Activated effector memory CD4-positive, alpha-beta T cell treated with Interleukin-2 at 50 U/mL for 16 hours (primary cell): ENCODE data around the gene DEPP1.
A peak's percentile ranks its signal among the peaks of the same experiment; 100 is the strongest.

ENCODE experiments used
- DNase-seq: peaks from one replicate; pipeline ENCODE4 v3.0.0-alpha.2; 2020

Gene DEPP1

GRCh38 chr10:44977287-44978212 is 1.1 kb downstream of the DEPP1 start:
- DNase-seq: no peak

GRCh38 chr10:44976352-44977198 is 2.0 kb downstream of the DEPP1 start:
- DNase-seq: no peak

DNA sequence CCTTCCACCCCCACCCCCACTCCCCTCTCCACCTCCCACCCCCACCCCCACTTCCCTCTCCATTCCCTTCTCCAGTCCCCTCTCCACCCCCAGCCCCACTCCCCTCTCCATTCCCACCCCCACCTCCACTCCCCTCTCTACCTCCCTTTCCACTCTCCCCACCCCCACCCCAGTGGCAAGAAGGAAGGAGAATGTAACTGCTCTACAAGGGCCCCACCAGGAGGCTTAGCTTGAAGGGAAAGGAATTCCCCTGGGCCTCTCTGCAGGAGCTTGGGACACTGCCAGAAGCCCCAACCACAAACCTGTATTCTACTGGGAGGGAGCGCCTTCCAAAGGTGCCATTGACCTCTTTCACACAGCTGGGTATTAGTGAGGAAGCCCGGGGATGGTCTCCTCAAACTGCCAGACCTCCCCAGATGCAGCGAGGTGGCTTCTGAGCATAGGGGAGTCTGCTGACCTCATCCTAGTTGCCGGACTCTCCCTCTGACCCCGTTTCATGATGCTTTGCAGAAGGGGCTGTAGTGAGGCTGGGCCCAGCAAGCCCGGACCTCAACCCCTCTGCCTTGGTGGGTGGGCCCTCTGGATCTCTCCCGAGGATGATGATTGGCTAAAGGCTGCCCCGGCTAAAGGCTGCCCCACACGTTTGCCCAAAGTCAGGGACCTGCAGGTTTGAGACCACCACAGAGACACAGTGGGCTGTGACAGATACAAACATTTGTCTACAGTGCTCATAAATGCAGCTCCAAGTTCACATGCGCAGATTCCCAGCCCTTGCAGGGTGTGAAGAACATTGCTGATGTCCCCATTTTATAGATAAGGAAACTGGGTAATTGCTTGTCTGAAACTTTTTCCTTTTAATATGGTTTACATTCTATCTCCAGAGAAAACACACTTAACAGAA is 2.9 kb downstream of the DEPP1 start:
- no peak for DNase-seq

- DNase-seq: peak; percentile 58
Observed at GRCh38 chr10:44974628-44975430, 3.8 kb downstream of the DEPP1 start.

DNA sequence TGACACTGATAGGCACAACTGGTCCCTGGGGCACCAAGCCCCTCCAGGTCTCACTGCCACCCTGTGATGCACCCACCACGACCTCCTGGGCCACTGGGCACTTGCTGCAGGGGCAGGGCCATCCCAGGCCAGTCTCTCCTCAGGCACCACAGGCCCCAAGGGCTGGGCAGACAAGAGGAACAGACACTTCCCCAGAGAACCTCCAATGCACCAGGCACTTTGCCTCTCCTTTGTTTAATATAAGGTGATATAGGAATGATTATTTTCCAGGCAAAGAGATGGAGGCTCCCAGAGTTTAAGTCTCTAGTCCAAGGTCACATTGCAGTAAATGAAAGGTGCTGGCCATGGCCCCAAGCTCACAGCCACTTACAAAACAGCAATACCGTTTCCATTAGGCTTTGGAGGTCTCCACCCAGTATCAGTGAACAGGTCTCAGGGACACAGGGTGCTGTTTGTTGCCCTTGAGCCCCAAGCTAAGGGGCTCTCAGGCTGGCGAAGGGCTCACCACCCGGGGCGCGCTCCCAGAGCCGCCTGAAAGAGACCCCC is 4.5 kb downstream of the DEPP1 start:
- DNase-seq: no peak

- no peak for DNase-seq
Observed at GRCh38 chr10:44973323-44974081, 5.1 kb downstream of the DEPP1 start.

- no peak for DNase-seq
Observed at GRCh38 chr10:44972874-44973306, 5.7 kb downstream of the DEPP1 start.

DNA sequence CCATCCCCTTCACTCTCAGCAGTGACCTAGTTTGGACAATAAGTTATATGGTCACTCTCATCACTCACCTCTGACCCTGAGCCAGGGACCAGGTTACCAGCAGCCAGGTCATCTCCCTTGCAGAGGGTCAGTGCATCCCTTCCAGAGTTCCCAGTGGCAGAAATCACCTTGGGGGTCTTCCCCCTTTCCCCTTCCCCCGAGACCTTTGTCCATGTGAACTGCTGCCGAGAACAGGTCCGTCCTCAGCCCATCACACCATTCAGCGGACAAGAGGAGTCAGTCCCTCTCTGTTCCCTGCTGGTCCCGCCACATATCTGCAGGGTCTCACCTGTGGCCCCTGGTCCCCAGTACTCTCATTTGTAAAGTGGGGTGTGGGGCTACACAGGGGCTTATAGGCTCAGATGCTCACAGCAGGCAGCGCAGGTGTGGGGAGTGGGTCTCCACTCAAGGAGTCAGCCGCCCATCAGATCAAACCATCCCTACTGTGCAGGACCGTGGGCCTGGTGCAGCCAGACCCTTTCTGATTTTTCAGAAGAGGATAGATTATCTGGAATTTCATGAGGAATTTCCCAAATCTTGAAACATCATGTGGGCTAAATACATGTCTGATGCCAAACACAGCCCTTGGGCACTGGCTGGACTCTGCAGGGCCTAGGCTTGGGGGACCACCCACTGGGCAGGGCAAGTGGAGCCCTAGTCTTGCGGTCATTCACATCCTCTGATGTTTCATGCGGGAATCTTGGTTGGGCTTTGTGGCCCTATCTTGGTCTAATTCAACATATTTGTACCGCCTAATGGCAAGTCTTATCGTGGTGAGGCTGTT is 6.5 kb downstream of the DEPP1 start:
- DNase-seq: no peak

- no peak for DNase-seq
Observed at GRCh38 chr10:44971434-44971833, 7.2 kb downstream of the DEPP1 start.

DNA sequence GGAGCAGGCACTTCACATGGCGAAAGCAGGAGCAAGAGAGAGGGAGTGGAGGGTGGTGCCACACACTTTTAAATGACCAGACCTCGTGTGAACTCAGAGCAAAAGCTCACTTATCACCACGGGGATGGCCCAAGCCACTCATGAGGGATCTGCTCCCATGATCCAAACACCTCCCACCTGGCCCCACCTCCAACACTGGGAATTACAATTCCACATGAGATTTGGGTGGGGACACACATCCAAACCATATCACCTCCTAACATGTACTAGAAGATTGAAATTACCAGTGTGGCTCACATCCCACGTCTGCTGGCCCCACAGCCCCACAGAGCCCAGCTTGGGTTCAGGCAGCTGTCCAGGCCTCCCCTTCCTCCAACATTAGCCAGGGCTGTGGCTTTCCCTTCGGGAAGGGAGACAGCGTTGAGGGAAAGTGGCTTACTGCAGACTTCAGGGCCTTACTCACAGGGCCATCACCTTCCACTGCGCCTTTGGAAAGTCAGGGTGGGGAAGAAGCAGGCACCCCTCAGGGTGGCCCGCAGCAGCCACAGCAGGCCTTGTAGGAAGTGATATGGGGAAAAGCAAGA is 7.7 kb downstream of the DEPP1 start:
- no peak for DNase-seq

DNA sequence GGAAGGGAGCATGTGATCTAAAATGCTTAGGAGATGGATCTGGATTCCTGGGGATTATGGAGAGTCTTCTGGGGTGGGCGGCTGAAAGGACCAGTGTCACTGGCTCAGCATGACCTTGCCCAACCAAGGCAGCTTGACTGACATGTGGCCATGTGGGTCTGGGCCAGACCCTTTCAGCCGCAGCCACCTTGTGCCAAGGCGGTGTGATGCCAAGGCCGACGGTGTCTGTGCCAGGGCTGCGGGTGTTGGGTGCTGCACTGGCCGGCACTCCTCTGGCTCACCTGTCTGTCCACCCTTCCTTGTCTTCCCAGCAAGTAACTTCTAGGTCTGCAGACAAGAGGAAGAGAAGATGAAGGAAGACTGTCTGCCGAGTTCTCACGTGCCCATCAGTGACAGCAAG is 8.8 kb downstream of the DEPP1 start:
- DNase-seq: no peak

DNA sequence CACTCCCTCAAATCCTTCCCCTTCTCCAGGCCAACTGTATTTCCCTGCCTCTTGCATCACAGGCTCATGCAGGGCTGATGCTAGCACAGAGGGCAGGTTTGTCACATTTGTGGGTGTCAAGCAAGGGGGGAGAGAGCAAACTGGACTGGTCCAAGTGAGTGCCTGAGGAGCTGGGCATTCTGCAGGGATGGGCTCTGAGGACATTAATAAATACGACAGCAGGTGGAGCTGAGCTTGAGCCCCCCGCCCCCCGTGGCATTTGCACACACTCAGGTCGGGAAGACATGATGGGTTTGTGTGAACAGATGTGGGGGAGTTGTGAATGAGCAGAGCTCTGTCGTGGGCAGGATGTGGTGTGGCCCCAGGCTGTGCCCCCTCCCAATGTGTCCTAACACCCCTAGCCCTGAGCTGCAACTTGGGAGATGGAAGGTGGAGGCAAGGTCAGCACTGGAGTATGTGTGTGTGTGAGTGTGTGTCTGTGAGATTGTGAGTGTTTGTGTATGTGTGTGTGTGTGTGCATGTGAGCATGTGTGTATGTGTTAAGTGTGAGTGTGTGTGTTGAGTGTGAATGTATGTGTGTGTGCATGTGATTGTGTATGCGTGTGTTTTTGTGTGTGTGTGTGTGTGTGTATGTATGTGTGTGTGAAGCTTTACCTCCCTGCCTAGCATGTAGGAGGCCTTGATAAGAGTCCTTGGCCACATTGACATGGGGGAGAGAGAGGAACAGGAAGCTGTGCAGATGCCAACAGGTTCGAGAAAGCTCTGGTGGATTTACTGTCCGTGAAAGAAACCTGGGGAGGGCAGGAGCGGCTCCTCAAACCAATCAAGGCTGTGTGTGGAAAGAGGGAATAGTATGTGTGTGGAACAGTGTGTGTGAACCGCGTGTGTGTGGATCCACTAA is 9.9 kb downstream of the DEPP1 start:
- no peak for DNase-seq

DNA sequence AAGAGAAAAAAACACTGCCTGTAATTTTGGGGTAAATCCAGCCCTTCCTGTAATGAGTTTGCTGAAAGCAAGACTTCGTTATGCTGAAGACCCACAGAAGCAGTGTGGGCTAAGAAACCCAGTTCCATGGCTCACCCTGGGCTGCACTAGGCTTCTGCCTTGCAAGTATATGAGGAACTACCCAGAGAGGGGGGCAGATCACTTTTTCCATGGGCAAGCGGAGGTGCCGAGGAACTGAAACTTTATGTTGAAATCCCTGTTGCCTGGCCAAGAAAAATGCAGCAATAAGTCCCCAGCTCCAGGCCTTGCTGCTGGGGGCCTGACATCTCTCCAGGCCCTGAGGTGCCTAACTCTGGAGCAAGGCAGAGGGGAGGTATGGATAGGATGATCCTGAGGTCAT is 10.5 kb downstream of the DEPP1 start:
- no peak for DNase-seq

DNA sequence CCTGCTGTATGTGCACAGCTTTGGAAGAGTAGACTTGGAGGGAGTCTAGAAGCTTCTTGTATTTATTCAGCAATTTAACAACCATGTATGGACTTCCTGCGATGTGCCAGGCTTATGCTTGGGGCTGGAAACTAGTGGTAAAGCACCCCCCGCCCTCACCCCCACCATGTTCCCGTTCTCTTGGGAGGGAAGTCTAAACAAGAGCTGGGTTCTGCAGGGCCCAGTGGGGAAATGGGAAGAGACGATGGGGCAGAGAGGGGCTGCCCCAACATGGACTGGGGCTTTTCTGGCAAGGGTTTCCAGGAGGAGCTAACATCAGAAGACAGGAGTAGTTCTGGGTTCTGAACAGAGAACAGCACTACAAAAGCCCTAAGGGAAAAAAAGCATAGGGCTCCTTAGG is 11.0 kb downstream of the DEPP1 start:
- no peak for DNase-seq

- DNase-seq: no peak
Observed at GRCh38 chr10:44966816-44967509, 11.6 kb downstream of the DEPP1 start.

GRCh38 chr10:44966129-44966815 is 12.3 kb downstream of the DEPP1 start:
- DNase-seq: no peak

DNA sequence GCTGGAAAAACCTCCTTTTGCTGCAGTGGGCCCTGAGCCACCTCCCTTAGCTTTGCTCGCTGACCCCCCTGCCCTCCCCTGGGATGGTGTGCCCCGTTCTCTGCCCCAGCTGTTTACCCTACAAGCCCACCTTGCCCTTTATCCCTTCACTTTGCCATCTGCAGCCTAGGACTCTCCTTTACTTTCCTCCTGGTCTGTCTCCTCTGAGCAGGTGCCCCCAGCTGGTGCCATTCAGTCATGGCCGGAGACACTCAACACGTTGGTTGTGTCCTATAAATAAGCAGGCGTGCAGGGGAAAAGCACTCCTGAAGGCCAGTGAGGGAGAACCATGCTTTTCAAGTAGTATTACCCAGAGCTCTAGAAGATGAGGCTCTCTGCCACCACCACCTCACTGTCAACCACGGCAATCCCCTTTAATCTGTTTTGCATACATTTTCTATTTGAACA is 12.9 kb downstream of the DEPP1 start:
- DNase-seq: no peak
